HG02943 (cell line): ENCODE results near the gene MECR.

Experiments
- ATAC-seq: cut with Tn5 transposase; IDR thresholded peaks from one replicate; pipeline ENCODE4 v1.9.1; 2021; ENCODE audit warnings: mild to moderate bottlenecking, low read depth, moderate library complexity; ENCODE audit not compliant: unreplicated experiment

MECR gene

DNA sequence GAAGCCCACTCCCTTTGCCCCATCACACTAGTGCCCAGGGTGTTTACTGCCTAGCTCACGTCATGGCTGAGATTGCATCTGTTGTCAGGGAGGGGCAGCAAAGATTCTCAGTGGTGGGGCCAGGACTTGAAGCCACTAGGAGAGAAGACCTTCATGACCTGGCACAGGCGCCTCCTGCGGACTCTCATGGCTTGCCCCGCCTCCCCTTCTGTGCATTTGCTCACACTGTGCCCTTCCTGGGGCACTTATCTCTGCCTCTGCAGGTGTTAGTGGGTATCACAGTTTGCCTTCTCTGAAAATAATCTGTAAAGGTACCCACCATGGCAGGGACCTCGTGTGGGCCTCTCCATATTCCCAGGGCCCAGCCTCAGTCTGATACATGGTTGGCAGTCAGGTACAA is 25.7 kb upstream of the MECR start:
- ATAC-seq = no peak

DNA sequence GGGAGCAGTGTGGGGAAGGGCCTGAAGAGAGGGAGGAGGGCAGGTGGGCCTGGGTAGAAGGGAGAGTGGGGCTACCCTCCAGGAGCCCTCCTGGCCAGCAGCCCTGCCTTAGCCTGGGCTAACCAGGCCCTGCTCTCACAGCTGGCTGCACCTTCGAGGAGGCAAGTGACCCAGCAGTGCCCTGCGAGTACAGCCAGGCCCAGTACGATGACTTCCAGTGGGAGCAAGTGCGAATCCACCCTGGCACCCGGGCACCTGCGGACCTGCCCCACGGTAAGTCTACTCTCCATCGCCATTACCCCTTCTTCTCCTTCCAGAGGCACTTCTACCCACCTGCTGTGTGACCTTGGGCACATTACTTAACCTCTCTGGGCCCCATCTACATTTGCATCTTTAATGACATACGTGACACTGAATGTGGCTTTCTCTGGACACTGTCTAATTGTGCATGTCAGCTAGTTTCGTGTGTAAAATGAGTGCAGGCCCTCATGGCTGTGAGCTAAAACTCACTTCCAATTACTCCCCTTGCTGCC is 24.5 kb upstream of the MECR start:
- ATAC-seq = no peak

DNA sequence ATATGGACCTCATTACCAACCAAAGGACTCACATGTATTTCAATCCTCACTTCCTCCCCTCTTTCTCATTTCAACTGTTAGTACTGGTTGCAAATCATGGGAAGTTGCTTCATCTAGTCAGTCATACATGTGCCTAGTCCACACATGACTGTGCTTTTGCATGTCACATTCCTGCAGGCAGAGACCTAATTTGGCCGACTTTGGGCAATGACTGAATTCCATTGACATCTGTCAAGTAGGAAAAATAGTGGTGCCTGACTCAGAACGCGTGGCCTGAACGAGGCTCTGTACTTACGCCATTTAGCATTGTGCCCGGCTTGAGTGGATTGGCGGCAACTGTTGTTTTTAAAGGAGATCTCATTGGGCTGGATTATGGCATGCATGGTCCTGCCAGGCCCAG is 23.6 kb upstream of the MECR start:
- ATAC-seq = no peak

- no peak for ATAC-seq
Observed at GRCh38 chr1:29253180-29253579, 22.4 kb upstream of the MECR start.

- no peak for ATAC-seq
Observed at GRCh38 chr1:29251164-29252124, 20.7 kb upstream of the MECR start.

DNA sequence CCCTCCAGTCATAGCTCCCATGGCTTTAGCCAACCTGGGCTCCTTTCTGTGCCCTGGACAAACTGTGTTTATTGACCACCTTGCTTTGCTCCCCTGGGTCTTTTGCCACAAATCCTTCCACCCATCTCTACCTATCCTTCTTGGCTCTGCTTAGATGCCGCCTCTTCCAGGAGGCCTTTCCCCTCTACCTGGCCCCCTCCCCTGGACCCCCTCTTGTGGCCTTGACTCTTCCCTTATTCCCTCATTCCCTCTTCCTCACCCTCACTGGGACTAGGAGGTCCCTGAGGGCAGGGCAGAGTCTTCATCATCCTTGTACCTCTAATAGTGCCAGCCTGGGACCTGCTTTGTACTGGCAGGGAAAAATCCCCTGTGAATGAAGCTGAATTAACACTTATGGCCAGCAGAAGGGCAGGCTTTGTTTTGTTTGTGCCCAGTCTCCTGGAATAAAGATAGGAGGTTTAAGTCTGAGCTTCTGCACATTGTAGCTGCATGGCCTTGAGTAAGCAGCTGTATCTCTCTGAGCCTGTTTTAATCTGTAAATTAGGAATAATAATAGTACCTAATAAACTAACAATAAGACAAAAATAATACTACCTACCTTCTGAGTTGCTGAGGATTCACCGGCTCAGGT is 19.3 kb upstream of the MECR start:
- ATAC-seq = no peak

DNA sequence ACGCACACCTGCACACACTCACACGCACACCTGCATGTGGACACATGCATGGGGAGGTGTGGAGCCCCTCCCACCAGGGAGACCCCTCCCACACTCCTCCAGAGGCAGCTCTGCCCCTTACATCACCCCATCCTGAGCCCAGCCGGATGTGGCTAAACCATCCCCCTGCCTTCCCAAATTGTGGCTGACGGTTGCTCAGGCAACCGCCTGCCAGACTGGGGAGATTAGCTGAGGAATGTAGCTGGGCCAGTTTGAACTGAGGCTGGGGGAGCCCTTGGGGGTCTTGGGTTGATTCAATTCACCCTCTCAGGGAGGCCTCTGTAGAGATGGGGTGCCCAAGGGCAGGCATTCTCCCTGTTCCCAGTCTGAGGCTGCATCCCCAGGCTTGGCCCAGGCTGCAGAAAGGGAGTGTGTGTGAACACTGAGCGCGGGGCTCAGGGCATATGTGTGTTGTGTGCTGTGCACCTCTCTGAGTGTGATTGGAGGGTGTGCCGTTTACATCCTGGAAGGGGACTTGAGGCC is 18.5 kb upstream of the MECR start:
- no peak for ATAC-seq

- ATAC-seq = no peak
Observed at GRCh38 chr1:29248409-29248808, 17.7 kb upstream of the MECR start.

GRCh38 chr1:29247571-29248273 is 17.0 kb upstream of the MECR start:
- no peak for ATAC-seq

DNA sequence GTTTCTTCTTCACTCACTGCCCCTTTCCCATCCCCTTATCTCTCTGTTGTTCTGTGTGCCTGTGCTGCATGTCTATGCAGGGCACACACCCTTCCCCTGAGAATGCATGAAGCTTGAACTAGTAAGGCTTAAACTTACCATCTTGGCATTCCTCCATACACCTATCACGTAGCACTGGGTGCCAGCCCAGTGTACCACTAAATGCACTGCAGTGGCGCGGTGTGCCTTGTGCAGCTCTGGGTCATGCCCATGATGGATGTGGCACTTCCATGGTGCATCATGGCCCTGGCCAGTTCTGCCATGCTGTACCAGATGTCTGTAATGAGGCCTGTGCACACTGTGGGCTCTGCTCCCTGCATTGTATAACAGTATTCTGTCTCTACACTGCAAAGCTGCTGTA is 16.3 kb upstream of the MECR start:
- ATAC-seq = no peak

GRCh38 chr1:29245876-29246275 is 15.1 kb upstream of the MECR start:
- ATAC-seq = no peak

GRCh38 chr1:29245261-29245660 is 14.5 kb upstream of the MECR start:
- ATAC-seq = no peak

DNA sequence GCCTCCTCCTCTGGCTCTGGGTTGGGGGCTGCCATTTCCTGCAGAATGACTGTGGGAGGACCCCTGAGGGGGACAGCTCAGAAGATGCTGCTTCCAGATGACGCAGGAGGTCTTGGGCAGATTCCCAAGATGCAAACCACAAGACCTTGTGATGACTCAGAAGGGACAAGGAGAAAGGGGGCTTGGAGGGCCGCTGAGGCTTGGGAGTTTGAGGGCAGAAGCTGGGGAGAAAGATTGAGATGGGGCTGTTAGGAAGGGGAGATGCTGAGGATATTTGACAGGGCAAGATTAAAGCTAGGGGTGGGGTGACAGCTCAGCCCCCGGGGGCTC is 13.1 kb upstream of the MECR start:
- no peak for ATAC-seq

- ATAC-seq = no peak
Observed at GRCh38 chr1:29243023-29243870, 12.5 kb upstream of the MECR start.

- ATAC-seq = no peak
Observed at GRCh38 chr1:29240986-29241385, 10.3 kb upstream of the MECR start.

DNA sequence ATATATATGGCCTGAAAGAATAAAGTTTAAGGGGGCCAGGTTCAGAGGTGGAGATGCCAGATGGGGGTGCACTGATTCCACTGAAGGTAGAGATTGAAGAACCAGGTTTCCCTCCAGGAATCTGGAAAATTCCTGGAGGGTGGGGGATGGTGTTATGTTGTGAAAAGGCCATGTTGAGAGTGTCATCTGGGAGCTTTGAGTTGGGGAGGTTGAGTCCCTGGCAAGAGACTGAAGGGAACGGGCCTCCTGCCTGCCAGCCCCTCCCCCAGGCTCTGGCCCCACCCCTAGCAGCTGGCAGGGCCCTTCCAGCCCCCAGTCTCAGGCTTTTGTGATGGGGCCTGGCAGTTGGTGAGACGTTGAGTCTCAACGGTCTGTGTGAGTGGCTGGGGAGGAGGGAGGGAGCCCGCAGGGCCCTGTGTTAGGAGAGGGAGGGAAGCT is 9.7 kb upstream of the MECR start:
- ATAC-seq = no peak

DNA sequence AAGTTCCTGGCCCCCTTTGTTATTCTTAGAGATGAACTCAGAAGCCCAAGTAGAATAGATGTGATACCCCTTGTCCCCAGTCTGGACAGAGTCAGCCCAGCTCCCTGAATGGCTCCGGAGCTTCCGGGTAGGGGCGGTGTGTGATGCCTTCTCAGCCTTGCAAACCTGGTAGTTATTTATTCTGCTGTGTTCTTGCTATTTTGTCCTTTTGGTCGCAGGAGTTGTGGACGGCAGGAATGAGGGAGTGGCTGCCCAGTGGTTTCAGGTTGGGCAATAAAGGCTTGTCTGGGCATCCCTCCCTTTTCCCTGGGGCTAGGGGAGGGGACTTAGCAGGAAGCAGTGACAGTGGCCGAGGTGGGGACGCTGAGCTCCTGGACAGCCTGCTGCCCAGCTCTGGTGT is 8.4 kb upstream of the MECR start:
- ATAC-seq = no peak

- ATAC-seq = no peak
Observed at GRCh38 chr1:29238620-29239002, 7.9 kb upstream of the MECR start.

- ATAC-seq = no peak
Observed at GRCh38 chr1:29237852-29238619, 7.3 kb upstream of the MECR start.
